ENCODE measurements around the gene MYO9B.

- TF ChIP-seq SP1 (IDR thresholded peaks at IDR 0.05) (no peak), PKNOX1 (IDR thresholded peaks at IDR 0.05) (no peak), BHLHE40 (IDR thresholded peaks at IDR 0.05; ENCODE audit: borderline replicate concordance) (no peak), TARDBP (IDR thresholded peaks at IDR 0.05) (no peak), FOXM1 (IDR thresholded peaks at IDR 0.05; ENCODE audit: borderline replicate concordance) (no peak), CTBP1 (IDR thresholded peaks at IDR 0.05; ENCODE audit: borderline replicate concordance) (no peak)
These were observed 22.1 kb downstream of the MYO9B start for GRCh38 chr19:17097593-17098126.
